CD14-positive monocyte (primary cell): ENCODE measurements around the gene GDF2. TPM values are rescaled to one million over a fixed set of nuclear protein-coding genes. Genes with fewer than 3 reads are reported as not detected.

ENCODE experiments used
- DNase-seq, 3 donors: peaks; one replicate each; pipeline ENCODE4 v3.0.0-alpha.2; 2011 to 2022
- H2AFZ ChIP-seq: 2 replicates; pipeline ENCODE4 v1.6.0; 2012; ENCODE audit warnings: mild to moderate bottlenecking, low read depth, low read length, inconsistent platforms; ENCODE audit not compliant: insufficient read depth, poor library complexity, severe bottlenecking
- H3K27ac ChIP-seq, 2 donors: 1 replicate in 1 of 2; 2 replicates in 1 of 2; pipeline ENCODE4 v1.5.1; 2012 to 2013; ENCODE audit warnings: low read length in 2 of 2, control low read depth in 1 of 2, inconsistent platforms in 1 of 2, low read depth in 1 of 2, mild to moderate bottlenecking in 1 of 2
- H3K27me3 ChIP-seq, 2 donors: one replicate each; pipeline versions ENCODE4 v1.6.0 to v1.6.1; 2011 to 2013; ENCODE audit warnings: low read length in 2 of 2; ENCODE audit not compliant: control insufficient read depth in 2 of 2, insufficient read depth in 2 of 2
- H3K36me3 ChIP-seq, 2 donors: replicated peaks in 1 of 2; 1 replicate in 1 of 2; 2 replicates in 1 of 2; pipeline versions ENCODE4 v1.5.1 to v1.6.1; 2012 to 2013; ENCODE audit warnings: low read length in 2 of 2, control low read depth in 1 of 2, inconsistent platforms in 1 of 2, mild to moderate bottlenecking in 1 of 2; ENCODE audit not compliant: insufficient read depth in 2 of 2, control insufficient read depth in 1 of 2
- H3K4me1 ChIP-seq, 2 donors: 1 replicate in 1 of 2; 2 replicates in 1 of 2; pipeline versions ENCODE4 v1.5.1 to v1.6.1; 2012 to 2013; ENCODE audit warnings: low read length in 2 of 2, control low read depth in 1 of 2, inconsistent platforms in 1 of 2, mild to moderate bottlenecking in 1 of 2, moderate library complexity in 1 of 2; ENCODE audit not compliant: insufficient read depth in 2 of 2, control insufficient read depth in 1 of 2
- H3K4me2 ChIP-seq: replicated peaks from 2 replicates; pipeline ENCODE3; 2012; ENCODE audit warnings: low read length, moderate library complexity, mild to moderate bottlenecking; ENCODE audit not compliant: poor library complexity, severe bottlenecking; ENCODE audit errors: extremely low read depth
- H3K4me3 ChIP-seq, 3 experiments: fragments of 200-600 bp in 1 of 3; sonication (generic) in 1 of 3; replicated peaks in 1 of 3; 1 replicate in 2 of 3; 2 replicates in 1 of 3; pipeline ENCODE4 v1.5.1; 2011 to 2013; ENCODE audit warnings: low read length in 3 of 3, mild to moderate bottlenecking in 3 of 3, control low read depth in 2 of 3, low read depth in 2 of 3, inconsistent platforms in 1 of 3, moderate library complexity in 1 of 3
- H3K79me2 ChIP-seq: 2 replicates; pipeline ENCODE4 v1.6.0; 2012; ENCODE audit warnings: mild to moderate bottlenecking, control low read depth, inconsistent platforms, low read length, moderate library complexity; ENCODE audit not compliant: insufficient read depth
- H3K9ac ChIP-seq: 2 replicates; pipeline ENCODE4 v1.6.0; 2017; ENCODE audit warnings: low read length, mild to moderate bottlenecking; ENCODE audit not compliant: insufficient read depth, poor library complexity, severe bottlenecking
- H3K9me3 ChIP-seq, 2 donors: replicated peaks in 1 of 2; 1 replicate in 1 of 2; 2 replicates in 1 of 2; pipeline versions ENCODE4 v1.5.1 to v1.6.1; 2012 to 2013; ENCODE audit warnings: low read length in 2 of 2, control low read depth in 1 of 2; ENCODE audit not compliant: control insufficient read depth in 1 of 2, insufficient read depth in 1 of 2
- H4K20me1 ChIP-seq: 2 replicates; pipeline ENCODE4 v1.6.0; 2012; ENCODE audit warnings: mild to moderate bottlenecking, low read length, control low read depth, moderate library complexity; ENCODE audit not compliant: insufficient read depth
- H3K27ac Mint-ChIP-seq, 7 donors: one replicate each; pipeline ENCODE4 v1.8.0; 2020; ENCODE audit warnings: mild to moderate bottlenecking in 7 of 7, mixed read lengths in 7 of 7, moderate library complexity in 6 of 7, inconsistent platforms in 2 of 7
- H3K27me3 Mint-ChIP-seq, 3 donors: one replicate each; pipeline ENCODE4 v1.8.0; 2021 to 2022; ENCODE audit warnings: low read depth in 3 of 3, mild to moderate bottlenecking in 3 of 3, mixed read lengths in 3 of 3, moderate library complexity in 3 of 3, inconsistent platforms in 1 of 3
- H3K36me3 Mint-ChIP-seq, 2 donors: one replicate each; pipeline ENCODE4 v1.8.0; 2020; ENCODE audit warnings: mixed read lengths in 2 of 2, inconsistent platforms in 1 of 2, mild to moderate bottlenecking in 1 of 2
- H3K4me1 Mint-ChIP-seq: one replicate; pipeline ENCODE4 v1.8.0; 2020; ENCODE audit warnings: mild to moderate bottlenecking, mixed read lengths
- H3K4me3 Mint-ChIP-seq, 2 donors: one replicate each; pipeline ENCODE4 v1.8.0; 2020; ENCODE audit warnings: mild to moderate bottlenecking in 2 of 2, mixed read lengths in 2 of 2, moderate library complexity in 1 of 2
- H3K9me3 Mint-ChIP-seq, 7 donors: one replicate each; pipeline ENCODE4 v1.8.0; 2020 to 2022; ENCODE audit warnings: mixed read lengths in 7 of 7, mild to moderate bottlenecking in 6 of 7, moderate library complexity in 6 of 7, inconsistent platforms in 2 of 7
- WGBS: methylation state at CpG from one replicate; pipeline ENCODE4 v1.1.5; 2013; ENCODE audit warnings: missing lambda C conversion rate; ENCODE audit not compliant: insufficient coverage; 5-methylcytosine and 5-hydroxymethylcytosine counted together
- intact Hi-C, 2 donors: fragments of 100-400 bp; cut with micrococcal nuclease; formaldehyde crosslinking; loops; one replicate each; pipeline versions ENCODE4 v1.15.0 to v1.15.1; 2023
- polyA plus RNA-seq, 3 donors: library from polyadenylated mRNA; depleted of rRNA in 1 of 3; unstranded in 2 of 3; stranded (reverse) in 1 of 3; fragments of 300-500 nt in 2 of 3; fragments of >200 nt in 1 of 3; fragmentation: Illumina TruSeq in 2 of 3; gene quantifications; 1 replicate in 2 of 3; 2 replicates in 1 of 3; pipeline ENCODE4 v1.2.3, GENCODE V29; 2012 to 2021
- TF ChIP-seq, protein P1 (sequence below): fragments of 200-600 bp; IDR thresholded peaks from one replicate; pipeline ENCODE4 v1.8.0; 2022; ENCODE audit warnings: antibody characterized with exemption, mild to moderate bottlenecking

Gene GDF2
- polyA plus RNA-seq, 3 donors = not detected

DNA sequence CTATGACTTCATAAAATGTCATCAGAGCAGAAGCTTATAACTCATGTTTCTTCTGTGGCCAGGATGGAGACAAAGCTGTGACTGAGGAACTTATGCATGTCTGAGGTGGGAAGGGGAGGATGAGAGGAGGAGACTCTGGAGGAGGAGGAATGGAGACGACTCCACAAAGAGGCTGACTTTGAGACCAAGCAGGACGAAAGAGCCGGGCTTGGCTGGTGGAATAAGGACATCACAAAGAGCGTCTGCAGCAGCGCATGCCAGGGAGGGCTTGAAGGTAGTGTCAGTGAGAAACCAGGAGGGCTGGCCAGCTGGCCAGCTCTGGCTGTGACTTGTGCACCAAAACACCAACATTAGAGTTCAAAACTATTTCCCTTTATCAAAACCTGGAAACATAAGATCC lies 6.1 kb upstream of the GDF2 start:
- H4K20me1 ChIP-seq = no peaks in the 10 kb centered on the region
- DNase-seq = no peak
- no peaks in the 10 kb centered on the region for H3K27me3 ChIP-seq
- H3K79me2 ChIP-seq = no peaks in the 10 kb centered on the region
- H3K9me3 ChIP-seq = no peaks in the 10 kb centered on the region
- intact Hi-C loops = no loop called here
- H3K4me2 ChIP-seq = no peak overlapping the region
- peaks cover 2 to 12% (median 5%) of the 10 kb centered on the region in 3 donors for H3K27me3 Mint-ChIP-seq
- TF ChIP-seq, protein P1, sequence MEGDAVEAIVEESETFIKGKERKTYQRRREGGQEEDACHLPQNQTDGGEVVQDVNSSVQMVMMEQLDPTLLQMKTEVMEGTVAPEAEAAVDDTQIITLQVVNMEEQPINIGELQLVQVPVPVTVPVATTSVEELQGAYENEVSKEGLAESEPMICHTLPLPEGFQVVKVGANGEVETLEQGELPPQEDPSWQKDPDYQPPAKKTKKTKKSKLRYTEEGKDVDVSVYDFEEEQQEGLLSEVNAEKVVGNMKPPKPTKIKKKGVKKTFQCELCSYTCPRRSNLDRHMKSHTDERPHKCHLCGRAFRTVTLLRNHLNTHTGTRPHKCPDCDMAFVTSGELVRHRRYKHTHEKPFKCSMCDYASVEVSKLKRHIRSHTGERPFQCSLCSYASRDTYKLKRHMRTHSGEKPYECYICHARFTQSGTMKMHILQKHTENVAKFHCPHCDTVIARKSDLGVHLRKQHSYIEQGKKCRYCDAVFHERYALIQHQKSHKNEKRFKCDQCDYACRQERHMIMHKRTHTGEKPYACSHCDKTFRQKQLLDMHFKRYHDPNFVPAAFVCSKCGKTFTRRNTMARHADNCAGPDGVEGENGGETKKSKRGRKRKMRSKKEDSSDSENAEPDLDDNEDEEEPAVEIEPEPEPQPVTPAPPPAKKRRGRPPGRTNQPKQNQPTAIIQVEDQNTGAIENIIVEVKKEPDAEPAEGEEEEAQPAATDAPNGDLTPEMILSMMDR = no peak
- peaks cover 0 to 1% (median 0%) of the 10 kb centered on the region in 7 donors for H3K9me3 Mint-ChIP-seq
- 91% methylated on average over 4 of the region's 5 CpGs for WGBS
- no peak overlapping the region for H3K27ac ChIP-seq
- H3K36me3 Mint-ChIP-seq = no peaks in the 10 kb centered on the region
- H2AFZ ChIP-seq = no peak overlapping the region
- no peak overlapping the region for H3K4me3 ChIP-seq
- peak overlapping the region in 1 of 7 donors; percentile 16 for H3K27ac Mint-ChIP-seq
- H3K4me3 Mint-ChIP-seq = no peak overlapping the region
- peaks cover 6% of the 10 kb centered on the region for H3K4me1 Mint-ChIP-seq
- H3K36me3 ChIP-seq = no peaks in the 10 kb centered on the region
- no peak overlapping the region for H3K9ac ChIP-seq
- no peaks in the 10 kb centered on the region for H3K4me1 ChIP-seq

DNA sequence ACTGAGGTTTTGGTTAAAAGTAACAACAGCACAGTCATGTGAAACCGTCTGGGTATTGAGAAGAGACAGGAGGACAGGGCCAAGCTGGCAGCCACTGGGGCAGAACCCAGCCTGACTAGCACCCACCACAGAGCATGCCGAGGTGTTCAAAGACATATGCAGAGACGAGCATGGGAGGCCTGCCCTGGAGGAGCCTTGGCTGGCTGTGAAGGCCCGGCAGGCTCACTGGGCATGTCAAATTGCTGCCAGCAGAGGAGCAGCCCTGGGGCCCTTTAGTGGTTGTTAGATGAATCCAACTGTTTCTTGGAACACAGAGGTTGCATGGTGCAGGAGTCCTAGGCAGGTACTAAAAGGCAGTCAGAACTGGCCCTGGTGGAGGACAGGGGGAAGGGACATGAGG lies 5.0 kb upstream of the GDF2 start:
- TF ChIP-seq, protein P1 = no peak
- H3K27ac ChIP-seq = no peak overlapping the region
- intact Hi-C loops = no loop called here
- DNase-seq = no peak
- Mint-ChIP-seq H3K9me3 (peaks cover 0 to 1% (median 0%) of the 10 kb centered on the region in 7 donors), H3K27ac (no peak overlapping the region), H3K27me3 (peaks cover 3 to 9% (median 3%) of the 10 kb centered on the region in 3 donors), H3K4me1 (peaks cover under 1% of the 10 kb centered on the region), H3K4me3 (no peak overlapping the region), H3K36me3 (no peaks in the 10 kb centered on the region)
- H2AFZ ChIP-seq = no peak overlapping the region
- no peak overlapping the region for H3K4me2 ChIP-seq
- no peaks in the 10 kb centered on the region for H3K79me2 ChIP-seq
- H3K27me3 ChIP-seq = no peaks in the 10 kb centered on the region
- 95% methylated on average over 4 of the region's 4 CpGs for WGBS
- no peaks in the 10 kb centered on the region for H3K4me1 ChIP-seq
- H3K9me3 ChIP-seq = no peaks in the 10 kb centered on the region
- no peak overlapping the region for H3K4me3 ChIP-seq
- no peaks in the 10 kb centered on the region for H3K36me3 ChIP-seq
- no peaks in the 10 kb centered on the region for H4K20me1 ChIP-seq
- H3K9ac ChIP-seq = no peak overlapping the region
